ENCODE data around the gene LCMT1. TPM values are rescaled to one million over a fixed set of nuclear protein-coding genes. Genes with fewer than 3 reads are reported as not detected.

LCMT1 gene
- total RNA-seq, 3 donors from 2014 or later (not counting 1 experiment from before 2014, with no cell fraction given) = 28.8 to 49.5 (median 43.0) TPM

DNA sequence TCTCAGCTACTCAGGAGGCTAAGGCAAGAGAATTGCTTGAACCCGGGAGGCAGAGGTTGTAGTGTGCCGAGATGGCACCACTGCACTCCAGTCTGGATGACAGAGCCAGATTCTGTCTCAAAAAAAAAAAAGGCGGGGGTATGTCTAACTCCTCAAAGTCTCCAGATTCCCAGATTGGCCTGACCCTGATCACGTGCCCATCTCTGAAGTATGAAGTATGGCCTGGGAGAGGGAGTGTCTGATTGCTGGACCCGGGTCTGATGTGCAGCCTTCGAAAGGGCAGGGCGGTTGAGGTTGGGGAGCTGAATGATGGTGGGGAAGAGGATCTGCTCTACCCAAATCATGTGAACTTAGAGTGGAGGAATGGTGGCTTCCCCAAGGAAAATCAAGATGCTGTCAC lies 87.9 kb downstream of the LCMT1 start:
- Mint-ChIP-seq H3K4me3 (no peak overlapping the region), H3K27ac (no peak overlapping the region), H3K27me3 (ENCODE audit: low read depth in 2 of 2) (no peaks in the 10 kb centered on the region), H3K36me3 (no peaks in the 10 kb centered on the region), H3K4me1 (no peaks in the 10 kb centered on the region), H3K9me3 (no peaks in the 10 kb centered on the region)
- no peak overlapping the region for H3K27ac ChIP-seq (ENCODE audit: low read length)
- H3K27me3 ChIP-seq (ENCODE audit: control insufficient read depth, insufficient read depth, low read length) = no peaks in the 10 kb centered on the region
- WGBS (ENCODE audit: insufficient coverage) = 93% methylated on average over 7 of the region's 7 CpGs
- TF ChIP-seq, protein P1, sequence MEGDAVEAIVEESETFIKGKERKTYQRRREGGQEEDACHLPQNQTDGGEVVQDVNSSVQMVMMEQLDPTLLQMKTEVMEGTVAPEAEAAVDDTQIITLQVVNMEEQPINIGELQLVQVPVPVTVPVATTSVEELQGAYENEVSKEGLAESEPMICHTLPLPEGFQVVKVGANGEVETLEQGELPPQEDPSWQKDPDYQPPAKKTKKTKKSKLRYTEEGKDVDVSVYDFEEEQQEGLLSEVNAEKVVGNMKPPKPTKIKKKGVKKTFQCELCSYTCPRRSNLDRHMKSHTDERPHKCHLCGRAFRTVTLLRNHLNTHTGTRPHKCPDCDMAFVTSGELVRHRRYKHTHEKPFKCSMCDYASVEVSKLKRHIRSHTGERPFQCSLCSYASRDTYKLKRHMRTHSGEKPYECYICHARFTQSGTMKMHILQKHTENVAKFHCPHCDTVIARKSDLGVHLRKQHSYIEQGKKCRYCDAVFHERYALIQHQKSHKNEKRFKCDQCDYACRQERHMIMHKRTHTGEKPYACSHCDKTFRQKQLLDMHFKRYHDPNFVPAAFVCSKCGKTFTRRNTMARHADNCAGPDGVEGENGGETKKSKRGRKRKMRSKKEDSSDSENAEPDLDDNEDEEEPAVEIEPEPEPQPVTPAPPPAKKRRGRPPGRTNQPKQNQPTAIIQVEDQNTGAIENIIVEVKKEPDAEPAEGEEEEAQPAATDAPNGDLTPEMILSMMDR (IDR thresholded peaks at IDR 0.05) = no peak
- DNase-seq (no peak), ATAC-seq (no peak)
- no peak overlapping the region for H3K4me3 ChIP-seq (ENCODE audit: low read length)
- H3K4me1 ChIP-seq (ENCODE audit: control insufficient read depth, insufficient read depth, low read length) = no peaks in the 10 kb centered on the region
- no peaks in the 10 kb centered on the region for H3K36me3 ChIP-seq (ENCODE audit: control insufficient read depth, insufficient read depth, low read length)
- intact Hi-C loops (cut with micrococcal nuclease) = no loop called here
- no peaks in the 10 kb centered on the region for H3K9me3 ChIP-seq (ENCODE audit: control insufficient read depth, insufficient read depth, low read length)

DNA sequence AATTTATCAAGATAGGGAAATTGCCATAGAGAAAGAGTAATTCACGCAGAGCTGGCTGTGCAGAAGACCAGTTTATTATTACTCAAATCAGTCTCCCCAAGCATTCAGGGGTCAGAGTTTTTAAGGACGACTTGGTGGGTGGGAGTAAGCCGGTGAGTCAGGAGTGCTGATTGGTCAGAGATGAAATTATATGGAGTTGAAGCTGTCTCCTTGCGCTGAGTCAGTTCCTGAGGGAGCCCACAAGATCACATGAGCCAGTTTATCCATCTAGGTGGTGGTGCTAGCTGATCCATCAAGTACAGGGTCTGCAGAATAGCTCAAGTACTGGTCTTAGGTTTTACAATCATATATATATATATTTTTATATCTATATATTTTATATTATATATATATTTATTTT lies 99.2 kb downstream of the LCMT1 start:
- Histone ChIP-seq H3K27ac (ENCODE audit: low read length) (no peak overlapping the region), H3K27me3 (ENCODE audit: control insufficient read depth, insufficient read depth, low read length) (no peaks in the 10 kb centered on the region), H3K4me3 (ENCODE audit: low read length) (no peak overlapping the region), H3K36me3 (ENCODE audit: control insufficient read depth, insufficient read depth, low read length) (no peaks in the 10 kb centered on the region), H3K4me1 (ENCODE audit: control insufficient read depth, insufficient read depth, low read length) (no peaks in the 10 kb centered on the region), H3K9me3 (ENCODE audit: control insufficient read depth, insufficient read depth, low read length) (no peaks in the 10 kb centered on the region)
- DNase-seq = no peak
- H3K27ac Mint-ChIP-seq = no peak overlapping the region
- TF ChIP-seq, protein P1 (IDR thresholded peaks at IDR 0.05) = no peak
- no peak for ATAC-seq
- no peaks in the 10 kb centered on the region for H3K4me1 Mint-ChIP-seq
- intact Hi-C loops (cut with micrococcal nuclease) = no loop called here
- no peaks in the 10 kb centered on the region for H3K36me3 Mint-ChIP-seq
- no peaks in the 10 kb centered on the region for H3K9me3 Mint-ChIP-seq
- no peaks in the 10 kb centered on the region for H3K27me3 Mint-ChIP-seq (ENCODE audit: low read depth in 2 of 2)
- WGBS (ENCODE audit: insufficient coverage) = 20% methylated on average over 4 of the region's 4 CpGs
- no peak overlapping the region for H3K4me3 Mint-ChIP-seq

DNA sequence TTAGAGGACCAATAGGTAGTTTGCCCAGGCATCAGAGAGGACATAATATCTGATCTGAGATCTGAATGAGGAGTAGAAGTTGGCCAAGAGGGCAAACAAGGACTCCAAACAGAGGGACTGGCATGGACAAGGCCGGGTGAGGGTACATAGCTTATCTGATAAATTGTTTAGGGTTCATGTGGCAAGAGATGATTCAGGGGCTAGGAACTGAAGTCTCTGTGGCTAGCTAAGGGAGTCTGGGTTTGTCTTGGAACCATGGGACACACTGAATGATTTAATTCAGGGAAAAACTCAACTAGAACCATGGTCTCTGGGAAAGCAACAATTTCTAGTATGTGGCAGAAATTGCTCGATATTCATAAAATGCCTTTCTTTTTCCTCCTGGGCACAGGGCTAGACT lies 101.1 kb downstream of the LCMT1 start:
- intact Hi-C loops (cut with micrococcal nuclease) = no loop called here
- H3K27ac Mint-ChIP-seq = no peak overlapping the region
- no peak overlapping the region for H3K4me3 Mint-ChIP-seq
- no peaks in the 10 kb centered on the region for H3K36me3 ChIP-seq (ENCODE audit: control insufficient read depth, insufficient read depth, low read length)
- WGBS (ENCODE audit: insufficient coverage) = 88% methylated on average over 2 of the region's 2 CpGs
- no peaks in the 10 kb centered on the region for H3K4me1 ChIP-seq (ENCODE audit: control insufficient read depth, insufficient read depth, low read length)
- H3K27ac ChIP-seq (ENCODE audit: low read length) = no peak overlapping the region
- H3K4me1 Mint-ChIP-seq = no peaks in the 10 kb centered on the region
- no peaks in the 10 kb centered on the region for H3K9me3 ChIP-seq (ENCODE audit: control insufficient read depth, insufficient read depth, low read length)
- no peak for DNase-seq
- TF ChIP-seq, protein P1 (IDR thresholded peaks at IDR 0.05) = no peak
- H3K9me3 Mint-ChIP-seq = no peaks in the 10 kb centered on the region
- H3K36me3 Mint-ChIP-seq = no peaks in the 10 kb centered on the region
- H3K4me3 ChIP-seq (ENCODE audit: low read length) = no peak overlapping the region
- no peaks in the 10 kb centered on the region for H3K27me3 ChIP-seq (ENCODE audit: control insufficient read depth, insufficient read depth, low read length)
- no peaks in the 10 kb centered on the region for H3K27me3 Mint-ChIP-seq (ENCODE audit: low read depth in 2 of 2)
- ATAC-seq = no peak

DNA sequence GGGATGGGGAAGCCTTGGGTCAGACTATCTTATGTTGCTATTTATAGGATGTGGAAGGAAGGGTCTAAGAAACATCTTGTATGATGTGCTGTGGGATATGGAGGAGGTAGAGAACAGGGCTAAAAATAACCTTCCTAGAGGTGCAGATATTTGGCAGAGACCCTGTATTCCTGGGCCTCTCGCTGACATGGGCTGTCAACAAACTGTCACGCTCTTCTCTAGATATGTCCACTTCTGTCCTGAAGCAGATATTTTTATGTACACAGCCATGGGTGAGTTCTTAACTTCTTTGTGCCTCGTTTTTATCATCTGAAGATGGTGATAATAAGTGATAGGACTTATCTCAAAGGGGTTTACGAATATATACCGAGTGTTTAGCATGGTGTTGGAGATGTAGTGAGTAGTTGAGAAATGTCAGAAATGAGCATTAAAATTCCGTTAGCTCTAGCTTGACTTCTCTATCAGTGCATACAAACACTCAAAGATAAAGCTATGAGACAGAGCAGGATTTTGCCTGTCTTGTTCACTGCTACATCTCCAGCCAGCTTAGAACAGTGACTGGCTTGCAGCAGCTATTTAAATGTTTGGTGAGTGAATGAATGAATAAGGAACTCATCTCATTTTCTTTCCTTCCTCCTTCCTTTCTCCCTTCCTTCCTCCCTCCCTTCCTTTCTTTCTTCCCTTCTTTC lies 102.3 kb downstream of the LCMT1 start:
- Histone ChIP-seq H3K4me3 (ENCODE audit: low read length) (no peak overlapping the region), H3K27ac (ENCODE audit: low read length) (no peak overlapping the region), H3K9me3 (ENCODE audit: control insufficient read depth, insufficient read depth, low read length) (no peaks in the 10 kb centered on the region), H3K4me1 (ENCODE audit: control insufficient read depth, insufficient read depth, low read length) (no peaks in the 10 kb centered on the region), H3K36me3 (ENCODE audit: control insufficient read depth, insufficient read depth, low read length) (no peaks in the 10 kb centered on the region), H3K27me3 (ENCODE audit: control insufficient read depth, insufficient read depth, low read length) (no peaks in the 10 kb centered on the region)
- WGBS (ENCODE audit: insufficient coverage) = 86% methylated on average over 5 of the region's 6 CpGs
- no peaks in the 10 kb centered on the region for H3K4me1 Mint-ChIP-seq
- intact Hi-C loops (cut with micrococcal nuclease) = no loop called here
- H3K4me3 Mint-ChIP-seq = no peak overlapping the region
- DNase-seq (no peak), ATAC-seq (no peak)
- H3K27ac Mint-ChIP-seq = no peak overlapping the region
- no peaks in the 10 kb centered on the region for H3K9me3 Mint-ChIP-seq
- TF ChIP-seq, protein P1 (IDR thresholded peaks at IDR 0.05) = no peak
- H3K36me3 Mint-ChIP-seq = no peaks in the 10 kb centered on the region
- H3K27me3 Mint-ChIP-seq (ENCODE audit: low read depth in 2 of 2) = no peaks in the 10 kb centered on the region
